GM12878 (cell line): ENCODE results near the gene NPC1.

Experiments
- CTCF ChIP-seq, 3 experiments: IDR thresholded peaks in 2 of 3; conservative IDR thresholded peaks in 1 of 3; 2 replicates each; pipeline ENCODE4 v1.5.1; 2011; ENCODE audit warnings: low read depth in 3 of 3, low read length in 3 of 3, mild to moderate bottlenecking in 3 of 3, control low read depth in 2 of 3, moderate library complexity in 2 of 3, inconsistent platforms in 1 of 3, mixed read lengths in 1 of 3; ENCODE audit not compliant: control insufficient read depth in 2 of 3, insufficient read depth in 1 of 3; ENCODE audit errors: extremely low read depth in 1 of 3
- RAD21 ChIP-seq: IDR thresholded peaks from 2 replicates; pipeline ENCODE4 v1.6.1; 2011; ENCODE audit warnings: mild to moderate bottlenecking, low read depth, low read length, moderate library complexity; ENCODE audit not compliant: insufficient read depth

GRCh38 chr18:23539296-23539695 is 47.0 kb downstream of the NPC1 start:
- TF ChIP-seq CTCF (IDR thresholded peaks at IDR 0.05 in 2 of 3, conservative IDR thresholded peaks at IDR 0.05 in 1 of 3; ENCODE audit: control insufficient read depth in 2 of 3, extremely low read depth in 1 of 3, insufficient read depth in 1 of 3, low read depth in 3 of 3, low read length in 3 of 3) (no peak), RAD21 (no peak)
